Measurements from ENCODE around the gene HBA1. TPM values are rescaled to one million over a fixed set of nuclear protein-coding genes. Genes with fewer than 3 reads are reported as not detected.
A peak's percentile ranks its signal among the peaks of the same experiment; 100 is the strongest.
"Not testable (repeated sequence)": the region's sequence is repeated elsewhere in the genome, so short reads cannot be mapped to it uniquely, and the experiment has no call there.

Gene HBA1
- total and polyA plus RNA-seq, 9 of the 15 experiments (the other 6 are each of a cell fraction or from before 2014, with no cell fraction given): 128 to 2,388 (median 380) TPM

DNA sequence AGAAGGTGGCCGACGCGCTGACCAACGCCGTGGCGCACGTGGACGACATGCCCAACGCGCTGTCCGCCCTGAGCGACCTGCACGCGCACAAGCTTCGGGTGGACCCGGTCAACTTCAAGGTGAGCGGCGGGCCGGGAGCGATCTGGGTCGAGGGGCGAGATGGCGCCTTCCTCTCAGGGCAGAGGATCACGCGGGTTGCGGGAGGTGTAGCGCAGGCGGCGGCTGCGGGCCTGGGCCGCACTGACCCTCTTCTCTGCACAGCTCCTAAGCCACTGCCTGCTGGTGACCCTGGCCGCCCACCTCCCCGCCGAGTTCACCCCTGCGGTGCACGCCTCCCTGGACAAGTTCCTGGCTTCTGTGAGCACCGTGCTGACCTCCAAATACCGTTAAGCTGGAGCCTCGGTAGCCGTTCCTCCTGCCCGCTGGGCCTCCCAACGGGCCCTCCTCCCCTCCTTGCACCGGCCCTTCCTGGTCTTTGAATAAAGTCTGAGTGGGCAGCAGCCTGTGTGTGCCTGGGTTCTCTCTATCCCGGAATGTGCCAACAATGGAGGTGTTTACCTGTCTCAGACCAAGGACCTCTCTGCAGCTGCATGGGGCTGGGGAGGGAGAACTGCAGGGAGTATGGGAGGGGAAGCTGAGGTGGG is 3.1 kb upstream of the HBA1 start:
- CTCF ChIA-PET (ENCODE audit: low intra/inter-chr PET ratio); H3K27ac ChIP-seq (ENCODE audit: extremely low read depth, low read depth, low read length); H2AFZ ChIP-seq (ENCODE audit: low read depth, low read length); DNase-seq (ENCODE audit: extremely low read depth in 1 of 4, low spot score in 3 of 4); H3K9me1 ChIP-seq (ENCODE audit: control insufficient read depth, insufficient read depth, low read length); in situ Hi-C loops (cut with MboI); H3K27me3 ChIP-seq (ENCODE audit: control insufficient read depth in 2 of 2, insufficient read depth in 2 of 2, low read length in 2 of 2); H3K9me3 ChIP-seq (replicated peaks; ENCODE audit: control insufficient read depth, insufficient read depth, low read depth, low read length); POLR2A ChIA-PET; intact Hi-C loops (cut with micrococcal nuclease); ATAC-seq; H4K20me1 ChIP-seq (replicated peaks; ENCODE audit: control insufficient read depth, insufficient read depth, low read length); FAIRE-seq: not testable (repeated sequence)
- TF ChIP-seq EGR1 (conservative IDR thresholded peaks at IDR 0.05): 0 out of 2 replicates have a peak, but pooled peaks have one; percentile 9
- TF ChIP-seq, protein P1, sequence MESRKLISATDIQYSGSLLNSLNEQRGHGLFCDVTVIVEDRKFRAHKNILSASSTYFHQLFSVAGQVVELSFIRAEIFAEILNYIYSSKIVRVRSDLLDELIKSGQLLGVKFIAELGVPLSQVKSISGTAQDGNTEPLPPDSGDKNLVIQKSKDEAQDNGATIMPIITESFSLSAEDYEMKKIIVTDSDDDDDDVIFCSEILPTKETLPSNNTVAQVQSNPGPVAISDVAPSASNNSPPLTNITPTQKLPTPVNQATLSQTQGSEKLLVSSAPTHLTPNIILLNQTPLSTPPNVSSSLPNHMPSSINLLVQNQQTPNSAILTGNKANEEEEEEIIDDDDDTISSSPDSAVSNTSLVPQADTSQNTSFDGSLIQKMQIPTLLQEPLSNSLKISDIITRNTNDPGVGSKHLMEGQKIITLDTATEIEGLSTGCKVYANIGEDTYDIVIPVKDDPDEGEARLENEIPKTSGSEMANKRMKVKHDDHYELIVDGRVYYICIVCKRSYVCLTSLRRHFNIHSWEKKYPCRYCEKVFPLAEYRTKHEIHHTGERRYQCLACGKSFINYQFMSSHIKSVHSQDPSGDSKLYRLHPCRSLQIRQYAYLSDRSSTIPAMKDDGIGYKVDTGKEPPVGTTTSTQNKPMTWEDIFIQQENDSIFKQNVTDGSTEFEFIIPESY (CRISPR knock-in tag; IDR thresholded peaks at IDR 0.05): peak; percentile 25; the same call in 1 of the 2 replicates
- peaks cover 19 to 55% of the 10 kb centered on the region in 2 experiments; a peak in 4 of 5 replicates for H3K4me1 ChIP-seq (replicated peaks in 1 of 2; ENCODE audit: control insufficient read depth in 2 of 2, insufficient read depth in 2 of 2, low read length in 2 of 2)
- H3K4me2 ChIP-seq (ENCODE audit: insufficient read depth, low read length): 0 out of 2 replicates have a peak overlapping the region, but pooled peaks have one; percentile 18
- TSS peak; percentile 97 for BruUV-seq (replicated peaks)
- peak overlapping the region; percentile 32 for H3K4me3 ChIP-seq
- 15% methylated on average over 8 of the region's 44 CpGs for WGBS (ENCODE audit: insufficient coverage, low coverage, missing lambda C conversion rate)
- peaks cover 11% of the 10 kb centered on the region; the same call in 1 of the 3 replicates for H3K36me3 ChIP-seq (ENCODE audit: control insufficient read depth, insufficient read depth, low read length)
- H3K9ac ChIP-seq (ENCODE audit: insufficient read depth in 1 of 2, low read depth in 2 of 2, low read length in 2 of 2): peak overlapping the region in 1 of 2 experiments; percentile 84; a peak in 3 of 4 replicates
- peaks cover 19% of the 10 kb centered on the region for H3K79me2 ChIP-seq (ENCODE audit: control insufficient read depth, insufficient read depth, low read length)
